GM13976 (cell line): ENCODE measurements around the gene AKIRIN2.
"Not testable (repeated sequence)": the region's sequence is repeated elsewhere in the genome, so short reads cannot be mapped to it uniquely, and the experiment has no call there.

Experiments
- DNase-seq: peaks from one replicate; pipeline ENCODE4 v3.0.0; 2012; ENCODE audit warnings: low spot score
- in situ Hi-C: fragments of 300-500 bp; cut with MboI; formaldehyde crosslinking; loops from one replicate; pipeline ENCODE4 v1.12.0; 2022; ENCODE audit warnings: low sequenced_read_pairs, mixed read lengths, inconsistent platforms; ENCODE audit not compliant: unreplicated experiment
- TF ChIP-seq, protein P1 (sequence below): IDR thresholded peaks from 2 replicates; pipeline ENCODE4 v1.5.1; 2012; ENCODE audit warnings: borderline replicate concordance, mild to moderate bottlenecking; ENCODE audit not compliant: insufficient read depth; ENCODE audit errors: extremely low read depth, missing control alignments, control extremely low read depth

AKIRIN2 gene

DNA sequence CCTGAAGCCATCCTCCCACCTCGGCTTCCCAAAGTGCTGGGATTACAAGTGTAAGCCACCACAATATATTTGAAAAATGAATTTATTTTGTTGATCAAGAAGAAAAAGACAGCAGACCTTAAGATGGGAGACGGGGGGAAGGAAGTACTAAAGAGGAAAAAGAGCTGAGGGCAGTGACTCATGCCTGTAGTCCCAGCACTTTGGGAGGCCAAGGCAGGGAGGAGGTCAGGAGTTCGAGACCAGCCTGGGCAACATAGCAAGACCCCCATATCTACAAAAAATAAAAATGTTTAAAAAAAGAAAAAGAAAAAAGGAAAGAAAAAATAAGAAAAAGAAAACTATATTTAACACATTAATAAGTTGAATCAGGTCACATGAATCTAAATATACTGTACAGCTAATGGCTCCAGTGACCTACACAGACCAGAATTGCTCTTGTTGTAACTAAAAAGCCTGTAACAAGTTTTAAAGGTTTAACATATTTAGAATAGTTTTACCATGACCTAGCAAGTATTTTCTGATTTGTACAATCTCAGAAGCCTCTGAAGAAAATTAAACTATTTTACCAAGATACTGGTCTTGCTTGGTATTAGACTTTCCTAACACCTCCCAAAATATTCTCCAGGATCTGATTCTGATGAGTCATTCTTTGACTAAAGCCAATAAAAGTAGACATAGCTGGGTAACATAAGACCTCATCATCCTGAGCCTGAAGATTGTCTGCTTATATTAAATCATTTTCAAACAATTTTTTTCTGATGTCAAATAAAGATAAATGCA, 4.3 kb upstream of the AKIRIN2 start:
- TF ChIP-seq, protein P1, sequence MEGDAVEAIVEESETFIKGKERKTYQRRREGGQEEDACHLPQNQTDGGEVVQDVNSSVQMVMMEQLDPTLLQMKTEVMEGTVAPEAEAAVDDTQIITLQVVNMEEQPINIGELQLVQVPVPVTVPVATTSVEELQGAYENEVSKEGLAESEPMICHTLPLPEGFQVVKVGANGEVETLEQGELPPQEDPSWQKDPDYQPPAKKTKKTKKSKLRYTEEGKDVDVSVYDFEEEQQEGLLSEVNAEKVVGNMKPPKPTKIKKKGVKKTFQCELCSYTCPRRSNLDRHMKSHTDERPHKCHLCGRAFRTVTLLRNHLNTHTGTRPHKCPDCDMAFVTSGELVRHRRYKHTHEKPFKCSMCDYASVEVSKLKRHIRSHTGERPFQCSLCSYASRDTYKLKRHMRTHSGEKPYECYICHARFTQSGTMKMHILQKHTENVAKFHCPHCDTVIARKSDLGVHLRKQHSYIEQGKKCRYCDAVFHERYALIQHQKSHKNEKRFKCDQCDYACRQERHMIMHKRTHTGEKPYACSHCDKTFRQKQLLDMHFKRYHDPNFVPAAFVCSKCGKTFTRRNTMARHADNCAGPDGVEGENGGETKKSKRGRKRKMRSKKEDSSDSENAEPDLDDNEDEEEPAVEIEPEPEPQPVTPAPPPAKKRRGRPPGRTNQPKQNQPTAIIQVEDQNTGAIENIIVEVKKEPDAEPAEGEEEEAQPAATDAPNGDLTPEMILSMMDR = no peak
- no peak for DNase-seq
- in situ Hi-C loops = no loop called here

DNA sequence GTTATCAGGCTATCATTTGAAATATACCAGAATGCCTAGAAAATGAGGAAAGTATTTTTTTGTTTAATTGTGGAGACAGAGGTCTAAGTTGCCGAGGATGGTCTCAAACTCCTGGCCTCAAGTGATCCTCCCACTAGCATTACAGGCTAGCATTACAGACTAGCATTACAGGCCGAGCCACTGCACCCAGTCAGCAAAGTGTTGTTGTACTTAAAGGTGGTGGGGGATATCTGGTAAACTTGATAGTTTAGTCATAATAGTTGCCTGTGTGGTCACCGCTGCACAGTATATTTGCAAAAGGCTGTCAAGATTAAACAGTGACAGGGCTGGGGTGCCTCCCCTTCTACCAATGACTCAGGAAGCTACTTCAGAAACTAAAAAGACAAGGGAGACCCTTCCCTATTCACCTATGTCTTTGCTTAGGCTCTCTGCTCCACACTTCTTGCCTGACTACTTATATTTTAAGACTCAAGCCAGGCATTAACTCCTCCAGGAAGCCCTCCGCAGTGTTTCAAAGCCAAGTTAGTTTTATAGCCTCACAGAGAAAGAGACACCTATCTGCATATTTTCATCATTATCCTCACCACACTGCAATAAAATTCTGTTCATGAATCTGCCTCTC, 3.1 kb upstream of the AKIRIN2 start:
- TF ChIP-seq, protein P1 = no peak
- in situ Hi-C loops = no loop called here
- peak; percentile 74 for DNase-seq

DNA sequence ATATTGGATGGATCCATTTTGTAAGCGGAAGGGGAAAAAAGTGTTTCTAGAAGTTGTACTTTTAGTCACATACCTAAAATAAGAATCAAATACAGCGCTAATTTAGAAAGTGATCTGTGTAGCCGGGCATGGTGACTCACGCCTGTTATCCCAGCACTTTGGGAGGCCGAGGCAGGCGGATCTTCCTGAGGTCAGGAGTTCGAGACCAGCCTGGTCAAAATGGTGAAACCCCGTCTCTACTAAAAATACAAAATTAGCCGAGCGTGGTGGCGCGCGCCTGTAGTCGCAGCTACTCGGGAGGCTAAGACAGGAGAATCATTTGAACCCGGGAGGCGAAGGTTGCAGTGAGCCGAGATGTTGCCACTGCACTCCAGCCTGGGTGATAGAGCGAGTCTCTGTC, 1.0 kb upstream of the AKIRIN2 start:
- in situ Hi-C loops, DNase-seq: not testable (repeated sequence)

DNA sequence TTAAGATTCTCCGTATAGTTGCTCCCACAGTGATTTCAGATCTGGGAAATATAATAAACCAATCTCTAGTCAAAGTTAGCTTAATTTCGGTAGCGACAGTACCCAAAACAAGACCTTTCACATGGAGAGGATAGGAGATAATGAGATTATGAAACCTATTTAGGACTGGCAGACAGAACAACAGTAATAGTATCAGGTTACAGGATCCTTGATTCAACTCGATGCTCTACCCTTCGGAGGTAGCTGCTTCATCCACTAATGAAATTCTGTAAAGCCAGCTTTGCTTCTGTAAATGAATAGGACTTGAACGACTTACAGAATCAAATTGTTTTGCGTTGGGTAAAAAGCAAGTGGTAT, 534 bp upstream of the AKIRIN2 start:
- TF ChIP-seq, protein P1 = no peak
- in situ Hi-C loops = no loop called here
- no peak for DNase-seq

DNA sequence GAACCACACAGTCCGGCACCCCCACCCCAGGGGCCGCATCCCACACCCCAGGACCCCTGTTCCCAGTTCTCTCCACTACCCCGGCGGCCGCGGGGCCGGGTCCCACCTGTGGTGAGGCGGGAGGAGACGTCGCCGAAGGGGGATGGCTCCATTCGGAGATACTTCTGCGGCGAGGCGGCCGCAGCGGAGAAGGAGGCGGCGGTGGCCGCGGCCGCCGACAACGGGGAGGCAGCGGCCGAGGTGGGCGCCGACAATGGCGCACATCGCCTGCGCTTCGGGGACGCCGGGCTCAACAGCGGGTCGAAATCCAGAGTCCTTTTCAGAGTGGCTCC, 723 bp downstream of the AKIRIN2 start:
- DNase-seq = no peak
- in situ Hi-C loops = no loop called here
- TF ChIP-seq, protein P1 = no peak

DNA sequence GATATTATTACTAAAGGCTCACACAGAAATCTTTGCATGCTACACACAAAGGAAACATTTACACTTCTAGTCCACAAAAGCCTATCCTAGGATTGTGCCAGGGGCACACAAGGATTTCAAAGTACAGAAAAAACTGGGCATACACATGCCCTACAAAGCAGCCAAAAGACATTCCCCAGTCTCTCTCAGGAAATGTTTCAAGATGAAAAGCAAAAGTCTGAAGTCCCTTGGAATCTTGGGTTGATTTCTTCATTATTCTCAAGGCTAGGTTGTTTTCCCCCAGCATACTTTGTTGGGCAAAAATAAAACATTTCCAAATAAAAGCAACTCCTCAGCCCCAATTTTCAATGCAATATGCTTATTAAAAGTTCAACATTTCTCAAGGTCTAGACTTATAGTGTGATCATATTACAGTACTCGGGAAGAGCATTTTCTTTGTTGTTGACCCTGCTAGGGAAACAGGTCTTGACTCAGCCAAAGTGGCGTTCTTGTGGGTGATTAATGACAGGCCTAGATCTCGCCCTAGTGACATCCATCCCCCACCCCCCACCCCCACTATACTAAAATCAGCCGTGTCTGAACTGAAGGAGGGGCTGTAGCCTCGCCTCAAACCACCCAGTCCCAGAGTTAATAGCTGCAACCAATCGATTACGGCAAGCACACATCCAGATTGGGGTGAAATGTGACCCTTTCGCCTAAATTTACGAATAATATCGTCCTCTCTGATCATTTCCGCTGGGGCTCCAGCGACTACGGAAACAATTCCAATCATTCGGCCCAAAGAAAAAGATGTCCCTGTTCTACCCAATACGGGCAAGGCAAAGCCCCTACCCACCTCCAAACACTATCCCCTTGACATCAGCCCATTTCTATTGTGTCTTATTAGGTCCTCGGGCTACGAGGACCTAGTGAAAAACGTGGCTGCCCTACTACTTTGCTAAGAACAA, 1.4 kb downstream of the AKIRIN2 start:
- in situ Hi-C loops = no loop called here
- DNase-seq = peak; percentile 63
- TF ChIP-seq, protein P1 = no peak
